Panc1 (cell line): Measurements from ENCODE around the gene RNF19B.

Source experiments
- CTCF ChIP-seq: fragments of 450-650 bp; IDR thresholded peaks from 2 replicates; pipeline ENCODE4 v1.5.1; 2017; ENCODE audit warnings: mild to moderate bottlenecking
- POLR2AphosphoS5 ChIP-seq: IDR thresholded peaks from 2 replicates; pipeline ENCODE4 v1.6.1; 2012; ENCODE audit warnings: mild to moderate bottlenecking, low read depth, low read length, moderate library complexity
- REST ChIP-seq, 2 experiments: IDR thresholded peaks; 2 replicates each; pipeline ENCODE4 v1.6.1; 2011 to 2012; ENCODE audit warnings: low read depth in 2 of 2, control low read depth in 1 of 2, low read length in 1 of 2, mild to moderate bottlenecking in 1 of 2, moderate library complexity in 1 of 2; ENCODE audit not compliant: insufficient read depth in 1 of 2
- TCF7L2 ChIP-seq: IDR thresholded peaks from 2 replicates; pipeline ENCODE4 v1.6.1; 2011; ENCODE audit warnings: mild to moderate bottlenecking, low read depth, low read length, inconsistent platforms

- TF ChIP-seq CTCF (no peak), POLR2AphosphoS5 (no peak), REST (IDR thresholded peaks at IDR 0.05; ENCODE audit: insufficient read depth in 1 of 2, low read depth in 2 of 2, low read length in 1 of 2) (no peak), TCF7L2 (no peak)
These were observed 28.1 kb upstream of the RNF19B start for GRCh38 chr1:32992489-32993323.
